ENCODE results near the gene ADSS1. TPM values are rescaled to one million over a fixed set of nuclear protein-coding genes. Genes with fewer than 3 reads are reported as not detected.

Gene ADSS1
- 0.06 and 0.34 TPM in 2 replicates for total RNA-seq (2014; rRNA removed; shearing (Covaris generic))

GRCh38 chr14:104723651-104724406 lies at the start of gene ADSS1:
Gene ADSS1 (plus strand): TSS chr14:104724229. CDS start chr14:104724271, 42 bp downstream.
- Histone ChIP-seq H3K4me1 (replicated peaks) (peaks cover 17% of the 10 kb centered on the region), H3K36me3 (peaks cover 11% of the 10 kb centered on the region), H3K9me3 (replicated peaks) (no peaks in the 10 kb centered on the region), H3K27ac (no peak within 1 kb of the TSS), H3K4me3 (peak within 1 kb of the TSS; percentile 41), H3K27me3 (replicated peaks) (peaks cover 5% of the 10 kb centered on the region; the same call in 1 of the 2 replicates)
- DNase-seq (ENCODE audit: low read depth in 1 of 2, low spot score in 2 of 2), result peak in 1 of 2 experiments; percentile 68

- H3K4me3 ChIP-seq, result no peak overlapping the region
- no peaks in the 10 kb centered on the region for H3K36me3 ChIP-seq
- DNase-seq (ENCODE audit: low read depth in 1 of 2, low spot score in 2 of 2), result no peak
- H3K27ac ChIP-seq, result no peak overlapping the region
- no peaks in the 10 kb centered on the region for H3K27me3 ChIP-seq (replicated peaks)
- H3K9me3 ChIP-seq (replicated peaks), result no peaks in the 10 kb centered on the region
- peaks cover 43% of the 10 kb centered on the region for H3K4me1 ChIP-seq (replicated peaks)
Measured at GRCh38 chr14:104675447-104675846, 48.6 kb upstream of the ADSS1 start.

GRCh38 chr14:104676130-104676693 lies 47.8 kb upstream of the ADSS1 start:
- DNase-seq (ENCODE audit: low read depth in 1 of 2, low spot score in 2 of 2), result no peak

GRCh38 chr14:104676694-104677511 lies 47.1 kb upstream of the ADSS1 start:
- Histone ChIP-seq H3K4me1 (replicated peaks) (peaks cover 57% of the 10 kb centered on the region), H3K36me3 (no peaks in the 10 kb centered on the region), H3K27me3 (replicated peaks) (no peaks in the 10 kb centered on the region), H3K27ac (peak overlapping the region; percentile 97), H3K9me3 (replicated peaks) (no peaks in the 10 kb centered on the region), H3K4me3 (peak overlapping the region; percentile 41)
- DNase-seq (ENCODE audit: low read depth in 1 of 2, low spot score in 2 of 2), result peak; percentile 48 to 74

More at GRCh38 chr14:104676130-104676693, 47.8 kb upstream of the ADSS1 start:
- Histone ChIP-seq H3K4me1 (replicated peaks) (peaks cover 50% of the 10 kb centered on the region), H3K4me3 (no peak overlapping the region), H3K27me3 (replicated peaks) (no peaks in the 10 kb centered on the region), H3K27ac (peak overlapping the region; percentile 97; the same call in 1 of the 2 replicates), H3K9me3 (replicated peaks) (no peaks in the 10 kb centered on the region), H3K36me3 (no peaks in the 10 kb centered on the region)

- Histone ChIP-seq H3K36me3 (no peaks in the 10 kb centered on the region), H3K27ac (peak overlapping the region; percentile 97), H3K27me3 (replicated peaks) (no peaks in the 10 kb centered on the region), H3K9me3 (replicated peaks) (no peaks in the 10 kb centered on the region), H3K4me3 (peak overlapping the region; percentile 41), H3K4me1 (replicated peaks) (peaks cover 65% of the 10 kb centered on the region)
- peak; percentile 88 to 89 for DNase-seq (ENCODE audit: low read depth in 1 of 2, low spot score in 2 of 2)
Measured at GRCh38 chr14:104677512-104678332, 46.3 kb upstream of the ADSS1 start.

- H3K4me3 ChIP-seq, result peak overlapping the region; percentile 41
- DNase-seq (ENCODE audit: low read depth in 1 of 2, low spot score in 2 of 2), result peak in 1 of 2 experiments; percentile 67
- H3K4me1 ChIP-seq (replicated peaks), result peaks cover 72% of the 10 kb centered on the region
- no peaks in the 10 kb centered on the region for H3K27me3 ChIP-seq (replicated peaks)
- H3K27ac ChIP-seq, result peak overlapping the region; percentile 97
- no peaks in the 10 kb centered on the region for H3K9me3 ChIP-seq (replicated peaks)
- no peaks in the 10 kb centered on the region for H3K36me3 ChIP-seq
Measured at GRCh38 chr14:104678346-104678745, 45.7 kb upstream of the ADSS1 start.

GRCh38 chr14:104678901-104679705 lies 44.9 kb upstream of the ADSS1 start:
- DNase-seq (ENCODE audit: low read depth in 1 of 2, low spot score in 2 of 2), result no peak
- Histone ChIP-seq H3K36me3 (no peaks in the 10 kb centered on the region), H3K4me3 (no peak overlapping the region), H3K9me3 (replicated peaks) (no peaks in the 10 kb centered on the region), H3K27me3 (replicated peaks) (no peaks in the 10 kb centered on the region), H3K4me1 (replicated peaks) (peaks cover 73% of the 10 kb centered on the region), H3K27ac (peak overlapping the region; percentile 97)

- Histone ChIP-seq H3K27ac (peak overlapping the region; percentile 94), H3K27me3 (replicated peaks) (no peaks in the 10 kb centered on the region), H3K4me1 (replicated peaks) (peaks cover 73% of the 10 kb centered on the region), H3K4me3 (no peak overlapping the region), H3K9me3 (replicated peaks) (no peaks in the 10 kb centered on the region), H3K36me3 (no peaks in the 10 kb centered on the region)
- DNase-seq (ENCODE audit: low read depth in 1 of 2, low spot score in 2 of 2), result peak; percentile 56 to 73
Measured at GRCh38 chr14:104680056-104680805, 43.8 kb upstream of the ADSS1 start.

GRCh38 chr14:104680806-104681688 lies 43.0 kb upstream of the ADSS1 start:
- Histone ChIP-seq H3K27ac (peak overlapping the region; percentile 94), H3K27me3 (replicated peaks) (no peaks in the 10 kb centered on the region), H3K4me3 (peak overlapping the region; percentile 6; the same call in 1 of the 2 replicates), H3K36me3 (no peaks in the 10 kb centered on the region), H3K9me3 (replicated peaks) (no peaks in the 10 kb centered on the region), H3K4me1 (replicated peaks) (peaks cover 73% of the 10 kb centered on the region)
- DNase-seq (ENCODE audit: low read depth in 1 of 2, low spot score in 2 of 2), result peak; percentile 68 to 81

GRCh38 chr14:104681689-104682074 lies 42.3 kb upstream of the ADSS1 start:
- H3K4me1 ChIP-seq (replicated peaks), result peaks cover 68% of the 10 kb centered on the region
- no peaks in the 10 kb centered on the region for H3K27me3 ChIP-seq (replicated peaks)
- H3K27ac ChIP-seq, result peak overlapping the region; percentile 94
- peak overlapping the region; percentile 6; the same call in 1 of the 2 replicates for H3K4me3 ChIP-seq
- peak; percentile 63 to 88 for DNase-seq (ENCODE audit: low read depth in 1 of 2, low spot score in 2 of 2)
- no peaks in the 10 kb centered on the region for H3K9me3 ChIP-seq (replicated peaks)
- no peaks in the 10 kb centered on the region for H3K36me3 ChIP-seq

GRCh38 chr14:104682107-104682593 lies 41.9 kb upstream of the ADSS1 start:
- H3K27ac ChIP-seq, result peak overlapping the region; percentile 94
- 0 out of 2 replicates have a peak overlapping the region, but pooled peaks have one; percentile 6 for H3K4me3 ChIP-seq
- H3K9me3 ChIP-seq (replicated peaks), result no peaks in the 10 kb centered on the region
- no peaks in the 10 kb centered on the region for H3K36me3 ChIP-seq
- no peak for DNase-seq (ENCODE audit: low read depth in 1 of 2, low spot score in 2 of 2)
- peaks cover 63% of the 10 kb centered on the region for H3K4me1 ChIP-seq (replicated peaks)
- no peaks in the 10 kb centered on the region for H3K27me3 ChIP-seq (replicated peaks)
